Stimulated activated CD8-positive, alpha-beta memory T cell treated with anti-CD3 and anti-CD28 coated beads, Interleukin-4, amount 100 ng/mL, for 48 hours (primary cell): ENCODE results near the gene GKN1.
"Not testable (repeated sequence)": the region's sequence is repeated elsewhere in the genome, so short reads cannot be mapped to it uniquely, and the experiment has no call there.

ENCODE experiments used
- DNase-seq: peaks from one replicate; pipeline ENCODE4 v3.0.0-alpha.2; 2020

Gene GKN1

GRCh38 chr2:68974251-68974650 lies at the start of gene GKN1:
GKN1 (plus strand) TSS chr2:68974636; CDS start chr2:68974678, 42 bp downstream.
- no peak for DNase-seq

DNA sequence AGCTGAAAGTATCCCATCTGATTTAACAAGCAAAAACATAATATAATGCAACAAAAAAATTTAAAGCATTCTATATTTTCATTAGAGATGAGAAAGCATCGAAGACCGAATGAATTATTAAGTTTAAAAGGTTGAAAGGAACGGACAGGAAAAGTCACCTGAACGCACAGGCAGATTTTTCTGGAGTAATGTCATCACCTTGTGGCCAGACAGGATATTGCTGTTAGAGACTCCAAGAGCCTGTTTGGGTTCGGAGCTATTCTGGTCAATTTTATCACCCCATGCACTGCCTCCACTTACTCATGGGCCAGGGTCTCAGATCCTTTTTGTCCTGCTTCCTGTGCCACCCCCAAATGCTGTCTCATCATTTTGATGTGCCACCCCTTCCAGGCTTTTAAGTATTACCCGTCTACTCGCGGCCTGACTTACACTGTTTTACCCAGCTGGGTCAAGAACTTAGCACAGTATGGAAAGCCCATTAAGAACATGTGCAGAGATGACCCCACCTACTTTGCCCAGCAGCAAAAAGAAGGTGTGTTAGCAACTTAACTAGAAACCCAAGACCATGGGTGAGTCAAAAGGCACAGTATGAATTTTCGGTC lies 49.0 kb upstream of the GKN1 start:
- peak; percentile 60 for DNase-seq

DNA sequence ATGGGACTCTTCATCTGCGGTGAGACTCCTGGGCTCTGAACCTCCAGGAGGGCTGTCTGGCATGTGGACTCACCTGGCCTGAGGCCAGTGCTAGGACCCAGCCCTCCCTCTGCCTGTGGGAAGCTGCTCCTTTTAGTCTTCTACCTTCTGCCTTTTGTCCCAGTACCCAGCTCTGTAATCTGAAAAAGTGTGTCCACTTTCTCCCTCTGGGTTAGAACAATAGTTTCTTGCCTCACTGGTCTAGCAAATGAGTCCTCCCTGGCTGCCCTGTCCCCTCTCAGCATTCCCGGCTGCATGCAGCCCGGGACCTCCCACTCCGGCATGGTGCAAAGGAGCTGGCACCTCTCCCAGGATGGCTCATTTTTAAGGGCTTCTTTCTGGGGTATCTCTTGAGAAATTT lies 47.6 kb upstream of the GKN1 start:
- DNase-seq, result no peak

GRCh38 chr2:68931149-68931711 lies 43.2 kb upstream of the GKN1 start:
- no peak for DNase-seq

DNA sequence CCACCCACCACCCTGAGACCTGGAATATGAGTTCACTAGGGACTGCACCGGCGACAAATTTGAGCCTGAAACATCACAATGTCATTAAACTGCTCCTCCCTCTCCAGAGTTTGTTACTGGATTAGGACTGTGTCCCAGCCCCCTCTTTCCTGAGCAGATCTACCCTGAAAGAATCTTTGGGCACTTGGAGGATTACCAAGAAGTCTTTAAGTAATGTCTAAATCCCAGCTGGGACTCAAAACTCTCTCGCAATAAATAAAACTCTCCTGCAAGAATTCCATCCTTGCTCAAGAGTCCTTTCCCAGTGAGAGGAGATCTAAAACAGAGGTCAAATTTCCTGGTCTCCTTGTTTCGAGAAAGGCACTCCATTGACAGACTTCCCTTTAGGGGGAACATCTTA lies 42.6 kb upstream of the GKN1 start:
- DNase-seq, result no peak

DNA sequence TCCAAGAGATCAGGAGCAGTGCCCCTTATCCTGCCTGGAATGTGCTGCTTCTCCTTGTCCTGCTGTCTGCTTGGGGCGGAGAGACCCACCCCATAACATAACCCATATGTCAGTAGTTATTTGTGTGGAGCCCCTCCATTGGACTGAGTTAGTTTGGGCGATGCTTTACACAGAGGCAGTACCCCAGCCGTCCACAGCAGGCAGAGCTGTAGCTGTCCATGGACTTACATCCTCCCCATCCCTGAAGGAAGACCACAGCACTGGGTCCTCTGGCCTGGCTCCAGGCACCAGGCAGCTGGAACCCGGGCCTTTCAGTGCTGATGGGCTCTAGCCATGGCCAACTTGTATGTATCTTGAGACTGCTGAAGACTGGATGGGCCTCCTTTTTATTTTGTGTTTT lies 42.0 kb upstream of the GKN1 start:
- DNase-seq, result no peak

DNA sequence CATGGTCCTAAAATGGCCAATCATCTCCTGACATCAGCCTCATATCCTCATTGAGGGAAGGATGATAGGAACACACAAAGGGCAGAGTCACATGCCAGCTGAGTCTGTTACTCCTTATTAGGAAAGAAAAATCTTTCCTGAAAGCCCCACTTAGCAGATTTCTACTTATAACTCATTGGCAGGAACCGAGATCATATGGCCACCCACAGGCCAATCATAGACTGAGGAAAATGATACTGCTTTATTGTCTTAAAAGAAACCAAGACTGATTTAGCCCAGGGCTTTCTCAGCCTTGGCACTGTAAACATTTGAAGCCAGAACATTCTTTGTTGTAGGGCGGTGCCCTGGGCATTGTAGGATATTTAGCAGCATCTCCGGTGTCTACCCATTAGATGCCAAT lies 40.4 kb upstream of the GKN1 start:
- no peak for DNase-seq

DNA sequence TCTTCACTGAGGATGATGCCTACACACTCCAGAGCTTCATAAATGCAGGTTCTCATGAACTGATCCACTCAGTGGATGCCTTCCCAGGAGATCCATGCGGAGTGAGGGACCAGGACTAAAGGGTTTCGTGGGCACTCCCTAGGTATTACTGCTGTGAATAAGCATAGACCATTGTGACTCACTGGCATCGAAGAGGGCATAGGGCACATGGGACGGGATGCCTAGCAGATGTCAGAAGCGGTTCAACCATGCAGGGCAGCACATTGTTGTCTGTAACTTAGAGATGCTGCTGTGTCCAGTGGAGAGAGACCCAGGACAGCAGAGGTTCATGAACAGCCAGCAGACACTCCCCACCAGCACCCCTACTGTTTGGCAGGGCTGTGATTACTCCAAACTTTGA lies 39.0 kb upstream of the GKN1 start:
- no peak for DNase-seq

DNA sequence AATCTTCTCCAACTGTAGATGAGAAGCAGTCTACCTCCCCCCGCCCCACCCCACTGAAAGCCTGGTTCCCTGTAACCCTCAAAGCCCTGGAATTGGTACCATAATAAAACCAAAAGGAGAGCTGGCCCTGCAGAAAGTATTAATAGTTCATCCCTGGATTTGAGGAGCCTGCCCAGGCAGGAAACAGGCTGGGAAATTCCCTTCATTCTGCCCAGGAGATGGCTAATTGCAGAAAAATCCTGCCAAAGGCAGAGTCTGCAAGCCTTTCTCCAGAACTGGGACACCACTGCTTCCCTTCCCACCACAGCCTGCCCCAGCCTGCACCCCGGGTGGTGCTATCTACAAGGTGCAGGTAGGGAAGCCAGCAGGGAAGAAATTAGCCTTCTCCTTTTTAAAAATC lies 38.0 kb upstream of the GKN1 start:
- DNase-seq, result no peak

- DNase-seq, result no peak
These were observed 37.5 kb upstream of the GKN1 start for GRCh38 chr2:68936889-68937288.

GRCh38 chr2:68937346-68938055 lies 36.9 kb upstream of the GKN1 start:
- DNase-seq, result no peak

DNA sequence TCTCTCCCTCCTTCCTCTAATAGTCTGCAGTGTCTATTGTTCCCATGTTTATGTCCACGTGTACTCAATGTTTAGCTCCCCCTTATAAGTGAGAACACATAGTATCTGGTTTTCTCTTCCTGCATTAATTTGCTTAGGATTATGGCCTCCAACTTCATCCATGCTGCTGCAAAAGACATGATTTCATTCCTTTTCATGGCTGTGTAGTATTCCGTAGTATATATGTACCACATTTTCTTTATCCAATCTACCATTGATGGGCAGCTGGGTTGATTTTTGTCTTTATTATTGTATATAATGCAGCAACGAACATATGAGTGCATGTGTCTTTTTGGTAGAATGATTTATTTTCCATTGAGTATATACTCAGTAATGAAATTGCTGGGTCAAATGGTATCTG lies 35.5 kb upstream of the GKN1 start:
- DNase-seq, result no peak

DNA sequence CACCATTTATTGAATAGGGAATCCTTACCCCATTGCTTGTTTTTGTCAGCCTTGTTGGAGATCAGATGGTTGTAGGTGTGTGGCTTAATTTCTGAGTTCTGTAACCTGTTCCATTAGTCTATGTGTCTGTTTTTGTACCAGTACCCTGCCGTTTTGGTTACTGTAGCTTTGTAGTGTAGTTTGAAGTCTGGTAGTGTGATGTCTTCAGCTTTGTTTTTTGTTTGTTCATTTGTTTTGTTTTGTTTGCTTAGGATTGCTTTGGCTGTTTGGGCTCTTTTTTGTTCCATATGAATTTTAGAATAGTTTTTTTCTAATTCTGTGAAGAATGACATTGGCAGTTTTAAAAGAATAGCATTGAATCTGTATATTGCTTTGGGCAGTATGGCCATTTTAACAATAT lies 34.5 kb upstream of the GKN1 start:
- no peak for DNase-seq

DNA sequence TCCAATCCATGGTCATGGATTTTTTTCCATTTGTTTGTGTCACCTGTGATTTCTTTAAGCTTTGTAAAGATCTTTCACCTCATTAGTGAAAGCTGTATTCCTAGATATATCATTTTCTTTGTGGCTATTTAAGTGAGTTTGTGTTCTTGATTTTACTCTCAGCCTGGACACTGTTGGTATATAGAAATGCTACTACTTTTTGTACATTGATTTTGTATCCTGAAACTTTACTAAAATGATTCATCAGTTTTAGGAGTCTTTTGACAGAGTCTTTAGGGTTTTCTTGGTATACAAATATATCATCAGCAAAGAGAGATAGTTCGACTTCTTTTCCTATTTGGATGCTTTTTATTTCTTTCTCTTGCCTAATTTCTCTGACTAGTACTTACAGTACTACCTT lies 34.1 kb upstream of the GKN1 start:
- no peak for DNase-seq

DNA sequence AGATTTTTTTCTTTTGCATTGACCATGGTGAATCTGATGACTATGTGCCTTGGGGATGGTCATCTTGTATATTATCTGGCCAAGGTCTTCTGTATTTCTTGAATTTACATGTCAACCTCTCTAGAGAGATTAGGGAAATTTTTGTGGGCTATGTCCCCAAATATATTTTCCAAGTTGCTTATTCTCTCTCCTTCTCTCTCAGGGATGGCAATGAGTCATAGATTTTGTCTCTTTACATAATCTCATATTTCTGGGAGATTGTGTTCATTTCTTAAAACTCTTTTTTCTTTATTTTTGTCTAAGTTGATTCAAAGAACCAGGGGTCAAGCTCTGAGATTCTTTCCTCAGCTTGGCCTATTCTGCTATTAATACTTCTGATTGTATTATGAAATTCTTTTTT lies 31.6 kb upstream of the GKN1 start:
- no peak for DNase-seq

DNA sequence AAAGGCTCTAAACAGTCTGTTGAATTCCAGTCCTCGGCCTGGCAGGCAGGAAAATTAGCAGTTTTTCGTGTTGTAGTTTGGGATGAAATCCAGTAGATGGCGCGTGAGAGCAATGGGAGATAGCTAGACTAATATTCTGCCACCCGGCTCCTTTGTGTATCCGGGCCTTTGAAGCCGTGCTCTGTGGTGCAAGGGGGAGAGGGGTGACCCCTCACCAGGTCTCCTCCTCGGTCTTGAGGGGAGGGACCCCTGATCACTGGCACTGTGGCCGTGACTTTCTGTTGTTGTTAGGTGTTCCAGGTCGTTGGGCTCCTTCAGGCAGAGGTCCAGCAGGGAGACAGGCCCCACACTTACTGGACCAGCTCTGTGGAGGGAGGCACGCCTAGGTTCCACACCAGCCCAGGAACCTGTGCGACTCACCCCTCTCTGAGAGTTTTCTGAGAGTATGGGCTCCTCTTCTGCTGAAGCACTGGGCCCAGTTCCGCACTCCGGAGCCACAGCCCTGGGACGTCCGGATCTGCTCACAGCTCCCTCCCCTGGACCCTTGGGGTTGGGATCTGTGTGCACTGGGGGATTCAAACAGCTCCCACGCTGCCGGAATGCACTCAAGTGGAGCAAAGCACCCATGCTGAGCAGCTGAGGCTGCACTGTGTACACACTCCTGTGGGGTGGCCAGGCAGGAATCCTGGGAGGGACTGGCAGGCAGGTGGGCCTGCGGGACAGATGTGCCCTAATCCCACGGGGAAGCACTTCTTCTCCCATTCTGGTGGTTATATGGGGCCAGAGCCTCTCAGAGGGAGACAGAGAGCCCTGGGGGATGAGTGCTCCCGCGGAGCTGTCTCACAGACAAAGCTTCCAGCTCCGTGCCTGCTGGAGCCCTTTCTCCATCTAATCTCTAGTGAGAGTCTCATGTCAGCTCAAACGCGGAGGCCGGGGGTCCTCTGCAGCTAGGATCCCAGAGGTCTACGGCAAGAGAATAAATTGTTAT lies 30.6 kb upstream of the GKN1 start:
- peak; percentile 73 for DNase-seq

GRCh38 chr2:68946117-68946516 lies 28.3 kb upstream of the GKN1 start:
- no peak for DNase-seq

DNA sequence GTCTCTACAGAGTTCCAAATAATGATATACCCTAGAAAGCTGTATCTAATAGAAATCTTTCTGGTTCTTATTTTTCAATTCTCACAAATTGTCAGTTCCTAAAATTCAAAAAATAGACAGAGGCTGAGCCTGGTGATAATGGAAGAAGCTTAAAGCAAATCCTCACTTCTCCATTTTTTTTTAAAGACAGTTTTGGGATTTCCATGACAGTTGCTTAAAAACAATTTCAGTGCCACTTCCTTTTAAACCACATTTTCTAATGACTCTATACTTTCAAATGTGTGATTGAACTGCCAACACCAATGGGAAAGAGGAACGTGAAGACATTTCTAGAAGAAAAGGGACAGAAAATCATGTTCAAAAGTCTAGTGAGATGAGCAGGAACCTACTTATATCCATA lies 25.7 kb upstream of the GKN1 start:
- DNase-seq, result no peak

- no peak for DNase-seq
These were observed 22.5 kb upstream of the GKN1 start for GRCh38 chr2:68951899-68952298.

DNA sequence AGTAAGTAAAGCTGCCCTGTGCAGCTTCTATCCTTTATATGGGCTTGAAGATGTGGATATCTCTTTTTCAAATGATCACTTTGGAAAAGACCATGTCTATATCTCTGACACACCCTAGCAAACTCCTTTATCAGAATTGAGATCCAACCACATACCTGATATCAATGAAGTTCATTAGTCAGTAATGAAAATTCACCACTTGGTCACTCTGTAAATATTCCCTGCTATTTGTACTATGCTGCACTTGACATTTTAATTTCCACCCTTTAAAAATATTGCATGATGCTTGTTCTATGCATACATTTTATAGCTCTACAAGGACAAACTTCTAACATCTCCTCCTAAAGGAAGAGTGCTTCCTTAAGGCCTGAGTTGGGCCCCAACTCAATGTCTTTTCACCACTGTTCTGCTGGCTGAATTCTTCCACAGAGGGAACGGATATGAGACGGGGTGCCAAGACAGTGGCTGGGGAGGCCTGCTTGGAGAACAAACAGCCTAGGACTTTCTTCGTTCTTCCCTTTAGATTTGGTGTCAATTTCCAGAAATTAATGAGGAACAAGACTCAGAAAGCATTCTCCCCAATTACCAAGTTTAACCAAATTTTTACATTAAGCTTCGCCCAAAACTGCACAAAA lies 21.4 kb upstream of the GKN1 start, which contains the start of gene GKN2:
Gene GKN2, minus strand, starts transcription at position 7 of the 635 bp plus-strand sequence. CDS start 32 bp downstream, outside the sequence.
- no peak for DNase-seq

GRCh38 chr2:68955432-68955831 lies 19.0 kb upstream of the GKN1 start:
- not testable (repeated sequence) for DNase-seq

GRCh38 chr2:68959001-68959400 lies 15.4 kb upstream of the GKN1 start:
- DNase-seq, result no peak

GRCh38 chr2:68961380-68961779 lies 13.1 kb upstream of the GKN1 start:
- DNase-seq, result no peak
